Measurements from ENCODE around the gene CZIB.
"Not testable (repeated sequence)": the region's sequence is repeated elsewhere in the genome, so short reads cannot be mapped to it uniquely, and the experiment has no call there.

CZIB gene

DNA sequence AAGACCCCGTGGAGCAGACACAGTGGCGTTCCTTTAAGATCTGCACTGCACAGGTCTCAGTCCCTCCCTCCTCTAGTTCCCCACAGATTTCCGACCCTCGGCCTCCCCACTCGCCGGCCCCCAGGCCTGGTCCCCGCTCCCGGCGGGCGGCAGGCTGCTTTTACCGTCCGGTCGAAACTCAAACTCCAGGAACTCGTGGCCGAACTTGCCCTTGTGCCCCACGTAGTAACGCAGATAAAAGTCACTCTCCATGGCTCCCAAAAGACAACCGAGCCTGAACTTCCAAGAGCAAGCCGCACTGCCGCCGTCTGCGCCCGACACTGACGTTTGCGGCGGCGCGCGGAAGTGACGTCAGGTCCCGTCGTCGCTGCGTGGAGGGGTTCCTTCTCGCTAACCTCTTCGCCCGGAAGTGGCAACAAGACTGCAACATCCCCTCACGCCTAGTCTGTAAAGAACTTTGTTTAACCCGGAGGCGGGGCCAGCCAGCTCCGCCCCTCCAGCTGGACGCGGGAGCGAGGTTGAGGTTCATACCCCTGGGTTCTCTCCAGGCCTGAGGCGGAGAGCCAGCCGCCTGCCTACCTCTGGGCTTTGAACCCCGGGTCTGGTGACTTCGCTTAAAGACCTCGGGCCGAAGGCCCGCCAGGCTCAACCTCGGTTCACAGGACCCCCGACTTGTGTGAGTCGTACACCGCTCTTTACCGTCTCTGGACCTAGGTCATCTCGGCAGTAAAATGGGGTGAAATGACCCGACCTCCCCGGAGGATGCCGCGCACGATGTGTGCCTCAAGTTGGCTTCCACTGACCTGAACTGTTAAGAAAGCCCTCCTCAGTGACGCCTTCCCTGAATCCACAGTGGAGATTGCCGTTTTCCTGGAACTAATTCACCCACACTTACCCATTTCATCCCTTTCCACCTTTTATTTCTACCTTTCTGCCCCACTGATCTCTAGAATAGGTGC, 18.0 kb upstream of the CZIB start, which contains the start of gene MAGOH:
Gene MAGOH (minus strand): TSS at position 322 of the 959 bp plus-strand sequence. CDS start 70 bp downstream, at position 252.
- DNase-seq (ENCODE audit: low read depth), result peak; percentile 97

DNA sequence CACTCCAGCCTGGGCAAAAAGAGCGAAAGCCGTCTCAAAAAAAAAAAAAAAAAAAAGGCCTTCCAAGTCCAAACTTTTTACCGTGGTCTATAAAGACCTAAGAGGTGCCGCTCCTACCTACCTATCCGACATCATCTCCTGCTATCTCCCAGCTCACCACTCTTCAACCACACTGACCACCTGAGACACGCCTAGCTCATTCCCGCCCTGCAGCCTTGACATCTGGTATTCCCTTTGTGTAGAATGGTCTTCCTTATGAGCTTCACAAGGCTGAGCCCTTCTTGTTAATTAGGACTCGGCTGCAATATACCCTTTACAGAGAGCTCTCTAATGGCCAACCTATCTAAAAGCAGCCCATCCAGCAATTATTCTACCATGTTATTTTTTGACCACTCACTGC, 17.2 kb upstream of the CZIB start:
- DNase-seq (ENCODE audit: low read depth), result no peak

DNA sequence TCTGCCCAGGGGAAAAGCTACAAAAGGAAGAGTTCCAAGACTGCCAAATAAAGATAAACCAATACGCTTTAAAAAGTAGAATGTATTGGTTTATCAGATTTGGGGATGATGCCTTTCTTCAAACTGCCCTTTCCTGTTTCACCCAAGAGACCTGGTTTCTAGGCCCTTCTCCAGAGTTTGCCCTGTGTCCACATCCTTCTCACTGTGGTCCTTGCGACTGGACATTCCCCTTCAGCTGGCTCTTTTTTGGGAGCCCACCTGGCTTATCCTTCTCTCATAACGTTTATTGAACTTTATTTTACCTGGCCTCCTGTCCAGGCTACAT, 490 bp upstream of the CZIB start:
- DNase-seq (ENCODE audit: low read depth), result no peak

DNA sequence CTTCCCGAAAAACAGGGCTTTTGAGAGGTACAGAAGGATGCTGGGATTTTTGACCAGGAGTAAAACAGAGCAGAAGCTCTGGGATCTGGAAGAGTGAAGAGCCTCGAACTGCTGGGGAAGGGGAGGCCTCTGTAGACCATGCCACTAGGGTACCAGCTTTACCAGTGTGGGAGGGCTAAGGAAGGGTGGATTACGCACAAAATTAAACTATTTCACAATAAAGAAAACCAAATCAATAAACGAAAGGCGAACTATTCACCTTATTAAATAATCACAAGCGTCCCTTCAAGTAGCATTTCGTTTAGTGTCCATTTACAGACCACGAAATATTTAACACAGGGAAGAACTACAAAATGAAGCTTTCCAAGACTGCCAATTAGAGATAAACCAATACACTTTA, 723 bp downstream of the CZIB start:
- DNase-seq (ENCODE audit: low read depth), result no peak

DNA sequence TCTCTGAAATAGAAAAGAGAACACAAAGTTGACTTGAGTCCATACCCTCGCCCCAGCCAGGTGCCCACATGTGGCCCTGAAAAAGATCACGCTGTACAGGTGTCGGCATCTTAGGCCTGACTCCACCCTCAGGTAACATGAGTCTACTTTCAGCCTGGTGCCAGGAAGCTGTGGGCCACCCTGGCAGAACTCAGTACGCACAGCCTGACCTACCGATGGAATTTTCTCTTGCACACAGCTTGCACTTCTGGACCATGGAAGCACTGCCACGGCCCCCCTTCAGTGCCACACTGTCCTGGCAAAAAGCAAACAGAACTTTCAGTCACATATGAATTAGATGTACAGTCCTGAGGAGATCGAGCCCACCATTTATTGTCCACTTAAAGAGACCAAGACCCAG, 2.2 kb downstream of the CZIB start:
- DNase-seq (ENCODE audit: low read depth), result no peak

DNA sequence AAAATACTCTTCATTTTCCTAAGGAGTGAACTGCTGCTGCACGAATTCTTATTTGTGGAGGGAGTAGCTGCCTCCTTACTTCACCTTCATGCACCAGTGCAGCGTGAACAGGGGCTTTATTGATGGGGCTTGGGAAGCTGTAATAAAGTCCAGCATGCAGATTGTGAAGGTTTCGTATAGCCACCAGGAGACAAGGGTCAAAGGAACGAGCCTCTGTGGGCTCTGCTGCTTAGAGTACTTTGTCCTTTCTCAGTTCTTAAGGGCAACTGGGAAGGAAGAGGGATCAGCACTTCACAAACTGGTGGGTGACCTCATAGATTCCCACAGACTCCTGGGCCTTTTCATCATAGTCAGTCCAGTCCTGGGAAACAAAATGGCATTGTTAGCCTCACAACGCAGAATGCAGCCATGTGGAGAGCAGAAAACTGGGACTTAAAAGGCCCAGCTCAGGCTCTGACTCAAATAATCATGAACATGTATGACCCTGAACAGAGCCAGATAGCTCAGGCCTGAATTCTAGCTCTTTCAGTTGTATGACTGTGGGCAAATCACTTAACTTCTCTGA, 6.0 kb downstream of the CZIB start:
- DNase-seq (ENCODE audit: low read depth), result no peak

DNA sequence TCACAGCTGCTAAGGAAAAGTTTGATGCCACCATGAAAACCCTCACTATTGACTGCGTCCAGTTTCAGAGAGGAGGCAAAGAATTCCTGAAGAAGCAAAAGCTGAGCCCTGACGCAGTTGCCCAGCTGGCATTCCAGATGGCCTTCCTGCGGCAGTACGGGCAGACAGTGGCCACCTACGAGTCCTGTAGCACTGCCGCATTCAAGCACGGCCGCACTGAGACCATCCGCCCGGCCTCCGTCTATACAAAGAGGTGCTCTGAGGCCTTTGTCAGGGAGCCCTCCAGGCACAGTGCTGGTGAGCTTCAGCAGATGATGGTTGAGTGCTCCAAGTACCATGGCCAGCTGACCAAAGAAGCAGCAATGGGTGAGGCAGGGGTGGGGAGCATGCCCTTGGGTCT, 9.5 kb downstream of the CZIB start:
- no peak for DNase-seq (ENCODE audit: low read depth)

DNA sequence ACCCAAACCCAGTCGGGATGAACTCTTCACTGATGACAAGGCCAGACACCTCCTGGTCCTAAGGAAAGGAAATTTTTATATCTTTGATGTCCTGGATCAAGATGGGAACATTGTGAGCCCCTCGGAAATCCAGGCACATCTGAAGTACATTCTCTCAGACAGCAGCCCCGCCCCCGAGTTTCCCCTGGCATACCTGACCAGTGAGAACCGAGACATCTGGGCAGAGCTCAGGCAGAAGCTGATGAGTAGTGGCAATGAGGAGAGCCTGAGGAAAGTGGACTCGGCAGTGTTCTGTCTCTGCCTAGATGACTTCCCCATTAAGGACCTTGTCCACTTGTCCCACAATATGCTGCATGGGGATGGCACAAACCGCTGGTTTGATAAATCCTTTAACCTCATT, 10.1 kb downstream of the CZIB start:
- DNase-seq (ENCODE audit: low read depth), result no peak

DNA sequence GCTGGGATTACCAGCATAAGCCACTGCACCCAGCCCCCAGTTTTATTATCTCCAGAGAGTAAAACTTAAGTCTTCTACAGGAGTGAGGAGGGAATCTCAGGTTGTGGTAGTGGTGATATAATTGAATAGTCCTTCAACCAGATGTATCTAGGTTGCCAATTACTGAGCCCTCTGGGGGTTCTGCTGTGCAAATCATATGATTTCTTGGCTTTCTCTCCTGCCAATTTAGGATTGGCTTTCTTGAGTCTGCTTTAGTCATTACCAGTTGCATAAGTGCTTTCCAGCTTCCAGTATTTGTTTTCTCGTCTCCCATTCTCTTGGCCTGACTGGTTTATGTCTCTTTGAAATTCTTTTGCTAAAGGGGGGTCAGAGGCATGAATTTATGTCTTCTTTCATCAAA, 12.7 kb downstream of the CZIB start:
- DNase-seq (ENCODE audit: low read depth), result peak; percentile 30

DNA sequence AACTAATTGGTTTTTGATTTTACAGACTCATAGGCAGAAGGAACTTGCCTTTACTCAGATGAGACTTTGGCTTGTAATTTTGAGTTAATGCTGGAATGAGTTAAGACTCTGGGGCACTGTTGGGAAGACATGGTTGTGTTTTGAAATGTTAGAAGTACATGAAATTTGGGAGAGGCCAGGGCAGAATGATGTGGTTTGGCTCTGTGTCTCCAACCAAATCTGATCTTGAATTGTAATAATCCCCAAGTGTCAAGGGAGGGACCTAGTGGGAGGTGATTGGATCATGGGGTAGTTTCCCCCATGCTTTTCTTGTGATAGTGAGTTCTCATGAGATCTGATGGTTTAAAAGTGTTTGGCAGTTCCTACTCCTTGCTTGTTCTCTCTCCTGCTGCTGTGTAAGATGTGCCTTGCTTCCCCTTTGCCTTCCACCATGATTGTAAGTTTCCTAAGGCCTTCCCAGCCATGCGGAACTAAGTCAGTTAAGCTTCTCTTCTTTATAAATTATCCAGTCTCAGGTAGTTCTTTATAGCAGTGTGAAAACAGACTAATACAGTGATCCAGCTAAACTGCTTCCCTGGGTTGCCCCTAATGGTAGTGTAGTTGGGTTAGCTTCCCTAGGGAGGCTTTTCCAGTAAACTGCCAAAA, 13.6 kb downstream of the CZIB start:
- no peak for DNase-seq (ENCODE audit: low read depth)

DNA sequence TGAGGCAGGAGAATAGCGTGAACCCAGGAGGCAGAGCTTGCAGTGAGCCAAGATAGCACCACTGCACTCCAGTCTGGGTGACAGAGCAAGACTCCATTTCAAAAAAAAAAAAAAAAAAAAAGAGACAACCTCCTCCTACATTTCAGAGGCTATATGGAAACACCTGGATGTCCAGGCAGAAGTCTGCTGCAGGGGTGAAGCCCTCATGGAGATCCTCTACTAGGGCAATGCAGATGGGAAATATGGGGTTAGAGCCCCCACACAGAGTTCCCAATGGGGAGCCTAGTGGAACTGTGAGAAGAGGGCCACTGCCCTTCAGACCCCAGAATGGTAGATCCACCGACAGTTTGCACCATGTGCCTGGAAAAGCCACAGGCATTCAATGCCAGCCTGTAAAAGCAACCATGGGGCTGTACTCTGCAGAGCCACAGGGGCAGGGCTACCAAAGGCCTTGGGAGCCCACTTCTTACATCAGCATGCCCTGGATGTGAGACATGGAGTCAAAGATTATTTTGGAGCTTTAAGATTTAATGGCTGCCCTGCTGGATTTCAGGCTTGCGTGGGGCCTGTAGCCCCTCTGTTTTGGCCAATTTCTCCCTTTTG, 14.2 kb downstream of the CZIB start:
- DNase-seq (ENCODE audit: low read depth), result not testable (repeated sequence)

DNA sequence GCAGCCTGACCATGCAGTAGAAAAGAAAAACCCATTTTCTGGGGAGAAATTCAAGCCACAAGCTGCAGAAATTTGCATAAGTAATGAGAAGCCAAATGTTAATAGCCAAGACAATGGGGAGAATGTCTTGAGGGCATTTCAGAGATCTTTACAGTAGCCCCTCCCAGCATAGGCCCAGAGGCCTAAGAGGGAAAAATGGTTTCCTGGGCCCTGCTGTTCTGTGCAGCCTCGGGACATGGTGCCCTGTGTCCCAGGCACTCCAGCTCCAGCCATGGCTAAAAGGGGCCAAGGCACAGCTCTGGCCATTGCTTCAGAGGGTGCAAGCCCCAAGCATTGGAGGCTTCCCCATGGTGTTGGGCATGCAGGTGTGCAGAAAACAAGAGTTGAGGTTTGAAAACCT, 14.9 kb downstream of the CZIB start:
- DNase-seq (ENCODE audit: low read depth), result not testable (repeated sequence)

DNA sequence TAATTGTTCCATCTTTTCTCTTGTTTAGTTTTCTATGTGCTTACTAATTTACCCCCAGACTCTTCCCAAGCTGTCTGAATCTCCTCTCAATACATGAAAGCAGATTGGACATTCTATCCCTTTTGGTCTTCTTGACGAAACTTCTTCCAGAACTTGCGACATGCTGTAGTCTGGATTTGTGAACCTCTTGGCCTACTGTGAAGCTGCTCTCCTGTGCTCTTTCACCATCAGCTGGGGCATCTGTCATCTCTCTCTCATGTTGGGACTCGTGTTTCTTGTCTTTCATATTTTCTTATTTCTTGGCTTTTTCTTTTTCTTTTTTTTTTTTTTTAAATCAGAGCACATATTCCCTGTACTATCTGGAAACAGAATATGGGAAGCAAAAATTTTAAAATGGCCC, 17.0 kb downstream of the CZIB start:
- no peak for DNase-seq (ENCODE audit: low read depth)

DNA sequence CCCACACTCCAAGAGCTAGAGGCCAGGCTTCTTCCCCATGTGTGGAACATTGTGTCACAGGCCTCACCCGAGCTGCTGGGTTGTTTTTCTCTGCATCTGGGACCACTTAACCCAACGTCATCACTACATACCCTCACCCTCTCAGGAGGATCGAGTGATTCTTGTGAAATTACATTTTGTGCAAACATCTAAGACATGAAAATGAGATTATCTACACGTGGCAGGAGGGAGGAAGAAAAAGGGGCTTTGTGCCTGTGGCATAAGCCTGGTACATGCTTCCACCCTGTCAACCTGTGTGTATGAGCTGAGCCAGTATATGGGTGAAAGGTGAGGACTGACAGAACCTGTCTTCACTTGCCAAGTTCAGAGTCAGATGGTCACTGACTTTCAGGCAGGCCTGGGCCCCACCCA, 22.2 kb downstream of the CZIB start:
- peak; percentile 51 for DNase-seq (ENCODE audit: low read depth)

DNA sequence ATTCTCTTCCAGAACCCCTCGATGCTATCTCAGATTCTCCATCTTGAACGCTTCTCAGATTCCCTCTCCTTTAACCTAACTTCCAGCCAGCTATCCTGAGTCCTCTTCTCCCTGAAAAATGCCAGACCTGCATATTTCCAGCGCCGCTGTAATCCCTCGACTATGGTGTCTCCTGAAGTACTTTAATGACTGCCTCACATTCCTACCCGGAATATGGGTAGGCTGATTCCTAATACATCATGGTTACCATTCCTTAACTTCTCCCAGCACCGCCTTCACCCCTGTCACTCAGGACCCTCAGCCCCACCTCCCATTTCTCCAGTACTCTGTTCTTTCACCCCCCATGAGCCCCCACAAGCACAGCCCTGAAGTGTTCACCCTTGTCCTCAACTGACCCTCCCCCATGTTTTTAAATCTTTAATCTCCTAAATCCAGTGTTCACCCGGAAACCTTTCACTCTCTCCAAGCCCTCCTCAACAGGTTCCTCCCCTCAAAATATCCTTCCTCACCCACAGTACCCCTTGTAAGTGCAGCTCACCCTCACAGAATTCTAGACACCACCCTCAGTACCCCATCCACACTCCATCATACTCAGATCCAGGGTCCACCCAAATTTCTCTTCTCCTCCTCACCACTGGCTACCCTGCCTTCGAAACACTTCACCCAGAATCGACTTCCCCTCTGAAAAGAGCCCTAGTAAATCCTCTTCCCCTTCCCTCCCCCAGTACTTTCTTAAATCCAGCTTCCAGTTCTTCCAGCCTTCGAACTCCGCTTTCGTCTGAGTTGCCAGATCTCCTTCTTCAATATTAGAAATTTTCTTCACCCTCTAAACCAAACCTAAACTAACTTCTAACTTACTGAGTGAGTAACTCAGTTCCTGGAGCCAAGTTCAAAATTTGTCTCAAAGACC, 22.9 kb downstream of the CZIB start:
- no peak for DNase-seq (ENCODE audit: low read depth)

DNA sequence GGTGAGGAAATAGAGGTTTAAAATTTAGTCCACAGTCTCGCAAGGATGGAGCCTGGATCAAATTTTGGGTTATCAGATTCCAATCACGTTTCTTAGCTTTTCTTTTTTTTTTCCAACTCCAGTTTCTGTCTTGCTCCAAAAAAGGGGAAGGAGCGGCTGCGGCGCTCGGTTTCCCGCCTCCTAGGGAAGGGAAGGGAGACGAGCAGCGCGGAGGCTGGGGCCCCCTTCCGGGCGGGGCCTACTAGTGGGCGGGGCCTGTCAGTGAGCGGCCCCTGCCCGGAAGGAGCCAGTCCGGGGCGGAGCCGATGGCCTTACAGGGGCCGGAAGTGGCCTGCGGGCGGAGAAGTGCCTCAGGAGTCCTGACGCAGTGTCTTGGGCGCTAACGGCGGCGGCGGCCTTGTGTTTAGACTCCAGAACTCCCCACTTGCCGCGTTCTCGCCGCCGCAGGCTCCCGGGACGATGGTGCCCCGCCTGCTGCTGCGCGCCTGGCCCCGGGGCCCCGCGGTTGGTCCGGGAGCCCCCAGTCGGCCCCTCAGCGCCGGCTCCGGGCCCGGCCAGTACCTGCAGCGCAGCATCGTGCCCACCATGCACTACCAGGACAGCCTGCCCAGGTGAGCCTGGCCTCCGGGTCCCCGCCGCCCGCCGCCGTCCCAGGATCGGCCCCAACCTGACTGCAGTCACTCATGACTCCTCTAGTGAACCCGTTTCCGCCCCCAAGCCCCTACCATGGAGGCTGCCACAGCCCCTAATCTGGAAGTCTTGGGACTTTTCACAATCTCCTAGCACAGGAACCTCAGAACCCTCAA, 23.7 kb downstream of the CZIB start, which contains the start of gene CPT2:
Gene CPT2 (plus strand): TSS at position 340 of the 806 bp plus-strand sequence. CDS start 120 bp downstream, at position 460.
- peak; percentile 90 for DNase-seq (ENCODE audit: low read depth)

DNA sequence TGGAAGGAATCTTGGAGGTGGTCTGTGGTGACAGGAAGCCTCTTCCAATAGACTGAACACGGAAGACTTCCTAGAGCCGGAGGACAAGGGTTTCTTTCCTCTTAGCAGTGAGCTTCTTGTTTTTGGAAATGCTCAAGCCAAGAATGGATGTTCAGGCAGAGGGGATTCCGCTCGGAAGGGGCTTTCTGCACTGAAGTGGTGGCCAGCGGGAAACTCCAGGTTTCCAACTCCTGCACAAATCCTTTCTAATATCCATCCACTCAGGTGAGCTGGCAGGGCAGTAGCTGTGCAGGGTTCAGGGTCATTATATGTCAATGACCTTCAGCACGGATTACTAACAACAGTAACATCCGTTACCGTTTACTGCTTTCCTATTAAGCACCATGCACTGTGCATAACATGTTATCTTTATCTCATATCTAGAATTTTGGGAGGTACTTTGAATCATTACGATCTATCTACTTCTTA, 24.4 kb downstream of the CZIB start:
- no peak for DNase-seq (ENCODE audit: low read depth)

DNA sequence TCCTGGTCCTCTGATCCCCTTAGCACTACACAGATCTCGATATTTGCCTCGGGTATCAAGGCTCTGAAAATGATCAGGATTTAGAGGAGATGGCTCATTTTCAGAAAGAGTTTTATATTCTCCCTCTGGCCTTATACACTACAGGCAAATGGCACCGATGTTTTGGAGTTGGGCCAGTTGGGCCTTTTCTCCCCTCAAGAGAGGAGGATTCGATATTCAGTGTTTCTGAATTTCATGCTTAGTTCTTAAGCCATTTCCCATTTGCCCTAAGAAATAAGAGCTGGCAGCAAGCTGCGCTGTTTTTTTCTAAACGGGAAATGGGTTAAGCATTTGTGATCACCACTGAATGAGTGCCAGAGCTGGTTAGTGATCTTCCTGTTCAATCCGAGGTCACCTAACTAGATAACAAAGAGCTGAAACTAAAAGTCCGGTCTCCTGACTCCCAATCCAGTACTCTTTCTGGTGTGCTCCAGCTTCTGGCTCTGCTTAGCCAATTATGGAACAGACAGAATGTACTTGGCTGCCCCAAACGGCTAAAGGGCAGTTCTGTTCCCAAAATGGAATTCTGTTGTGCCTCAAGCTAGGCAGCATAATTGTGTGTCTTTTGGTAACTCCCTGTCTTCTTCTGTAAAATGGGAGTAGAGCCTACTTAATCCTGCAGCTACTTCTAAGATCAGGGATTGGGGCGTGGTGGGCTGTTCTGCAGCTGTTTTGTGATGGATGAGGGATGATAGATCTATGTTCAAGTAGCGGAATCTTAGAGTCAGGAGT, 25.0 kb downstream of the CZIB start:
- no peak for DNase-seq (ENCODE audit: low read depth)

DNA sequence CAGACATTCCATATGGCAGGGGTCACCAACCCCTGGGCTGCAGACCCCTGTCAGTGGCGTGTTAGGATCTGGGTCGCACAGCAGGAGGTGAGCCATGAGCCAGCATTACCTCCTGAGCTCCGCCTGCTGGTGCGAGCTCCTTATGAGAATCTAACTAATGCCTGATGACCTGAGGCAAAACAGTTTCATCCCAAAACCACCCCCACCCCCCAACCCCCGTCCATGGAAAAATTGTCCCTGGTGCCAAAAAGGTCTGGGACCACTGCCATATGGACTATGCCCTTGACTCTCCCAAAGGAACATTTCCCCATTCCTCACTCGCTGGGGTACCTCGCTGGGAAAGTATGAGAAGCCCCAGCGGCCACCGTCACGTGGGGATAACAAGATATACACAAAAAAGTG, 30.2 kb downstream of the CZIB start:
- DNase-seq (ENCODE audit: low read depth), result no peak

DNA sequence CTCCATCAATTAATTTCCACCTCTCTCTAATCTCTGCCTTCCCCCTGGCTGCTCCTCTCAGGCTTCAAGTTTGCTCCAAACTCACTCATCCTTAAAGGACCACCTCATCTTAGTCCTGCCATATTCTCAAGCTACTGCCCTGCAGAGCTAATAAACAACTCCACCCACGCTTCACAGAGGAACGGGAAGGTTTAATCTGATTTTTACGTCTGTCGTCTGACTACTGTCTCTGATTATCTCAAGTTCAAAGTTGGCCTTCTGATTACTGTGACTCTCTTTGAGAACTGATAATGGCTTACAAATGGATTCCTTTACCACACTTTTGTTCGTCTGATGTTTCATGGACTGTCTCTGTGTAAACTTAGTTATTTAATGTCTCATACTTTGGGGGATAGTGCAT, 31.4 kb downstream of the CZIB start:
- DNase-seq (ENCODE audit: low read depth), result no peak
